ENCODE results near the gene SKI.
"Not testable (repeated sequence)": the region's sequence is repeated elsewhere in the genome, so short reads cannot be mapped to it uniquely, and the experiment has no call there.

SKI gene

GRCh38 chr1:2231532-2232254, 3.6 kb downstream of the SKI start:
- DNase-seq: peak; percentile 27 to 77

- DNase-seq: no peak
Observed at GRCh38 chr1:2232255-2232915, 4.3 kb downstream of the SKI start.

GRCh38 chr1:2232916-2233438, 4.9 kb downstream of the SKI start:
- no peak for DNase-seq

- no peak for DNase-seq
Observed at GRCh38 chr1:2233468-2233867, 5.3 kb downstream of the SKI start.

GRCh38 chr1:2233997-2234761, 6.1 kb downstream of the SKI start:
- DNase-seq: no peak

GRCh38 chr1:2234762-2235113, 6.6 kb downstream of the SKI start:
- no peak for DNase-seq

GRCh38 chr1:2235300-2235998, 7.3 kb downstream of the SKI start:
- no peak for DNase-seq

GRCh38 chr1:2236695-2237677, 8.9 kb downstream of the SKI start:
- no peak for DNase-seq

- DNase-seq: no peak
Observed at GRCh38 chr1:2237773-2238172, 9.7 kb downstream of the SKI start.

GRCh38 chr1:2238361-2239012, 10.4 kb downstream of the SKI start:
- no peak for DNase-seq

GRCh38 chr1:2239013-2239370, 10.9 kb downstream of the SKI start:
- no peak for DNase-seq

- no peak for DNase-seq
Observed at GRCh38 chr1:2239384-2239985, 11.4 kb downstream of the SKI start.

- no peak for DNase-seq
Observed at GRCh38 chr1:2240270-2241156, 12.4 kb downstream of the SKI start.

- no peak for DNase-seq
Observed at GRCh38 chr1:2241820-2242219, 13.7 kb downstream of the SKI start.

GRCh38 chr1:2242814-2243725, 15.0 kb downstream of the SKI start:
- DNase-seq: no peak

- DNase-seq: not testable (repeated sequence)
Observed at GRCh38 chr1:2247045-2247394, 18.9 kb downstream of the SKI start.

GRCh38 chr1:2247760-2248126, 19.6 kb downstream of the SKI start:
- no peak for DNase-seq

- DNase-seq: no peak
Observed at GRCh38 chr1:2248127-2248826, 20.2 kb downstream of the SKI start.
